HFF-Myc (cell line): ENCODE measurements around the gene VWC2L.

Experiments used
- DNase-seq: peaks from one replicate; pipeline ENCODE4 v3.0.0-alpha.2; 2011; ENCODE audit warnings: low read depth; ENCODE audit errors: extremely low read depth
- H3K4me3 ChIP-seq: replicated peaks from 2 replicates; pipeline ENCODE4 v1.5.1; 2011; ENCODE audit warnings: low read depth, mild to moderate bottlenecking, control low read depth, low read length
- CTCF ChIP-seq: IDR thresholded peaks from 2 replicates; pipeline ENCODE4 v1.5.1; 2012; ENCODE audit warnings: mild to moderate bottlenecking, low read depth, low read length, control low read depth; ENCODE audit errors: missing control alignments

Gene VWC2L

GRCh38 chr2:214492608-214493007 lies 81.8 kb downstream of the VWC2L start:
- TF ChIP-seq CTCF = no peak
- DNase-seq = no peak

DNA sequence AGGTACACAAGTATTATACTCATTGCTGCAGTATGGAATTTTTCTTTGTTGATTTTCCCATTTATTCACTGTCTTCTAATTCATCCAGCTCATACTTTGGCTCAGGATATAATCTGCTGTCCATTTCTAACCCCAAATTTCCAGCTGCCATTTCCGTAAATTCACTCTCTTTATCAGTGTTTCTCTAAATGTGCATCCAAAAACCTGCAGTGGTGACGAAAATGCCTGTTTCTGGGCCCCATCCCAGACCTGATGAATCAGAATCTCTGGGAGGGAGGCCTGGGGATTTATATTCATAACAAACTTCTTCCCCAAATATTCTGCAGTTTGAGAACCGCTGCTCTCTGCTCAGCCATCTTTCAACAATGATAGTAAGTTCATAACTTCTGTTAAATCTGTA lies 86.6 kb downstream of the VWC2L start:
- no peak for TF ChIP-seq CTCF

More at GRCh38 chr2:214492608-214493007, 81.8 kb downstream of the VWC2L start:
- H3K4me3 ChIP-seq = no peak overlapping the region

GRCh38 chr2:214503568-214503967 lies 92.7 kb downstream of the VWC2L start:
- TF ChIP-seq CTCF = no peak
- H3K4me3 ChIP-seq = no peak overlapping the region

More for the DNA sequence above, 86.6 kb downstream of the VWC2L start:
- no peak overlapping the region for H3K4me3 ChIP-seq
- DNase-seq = no peak

DNA sequence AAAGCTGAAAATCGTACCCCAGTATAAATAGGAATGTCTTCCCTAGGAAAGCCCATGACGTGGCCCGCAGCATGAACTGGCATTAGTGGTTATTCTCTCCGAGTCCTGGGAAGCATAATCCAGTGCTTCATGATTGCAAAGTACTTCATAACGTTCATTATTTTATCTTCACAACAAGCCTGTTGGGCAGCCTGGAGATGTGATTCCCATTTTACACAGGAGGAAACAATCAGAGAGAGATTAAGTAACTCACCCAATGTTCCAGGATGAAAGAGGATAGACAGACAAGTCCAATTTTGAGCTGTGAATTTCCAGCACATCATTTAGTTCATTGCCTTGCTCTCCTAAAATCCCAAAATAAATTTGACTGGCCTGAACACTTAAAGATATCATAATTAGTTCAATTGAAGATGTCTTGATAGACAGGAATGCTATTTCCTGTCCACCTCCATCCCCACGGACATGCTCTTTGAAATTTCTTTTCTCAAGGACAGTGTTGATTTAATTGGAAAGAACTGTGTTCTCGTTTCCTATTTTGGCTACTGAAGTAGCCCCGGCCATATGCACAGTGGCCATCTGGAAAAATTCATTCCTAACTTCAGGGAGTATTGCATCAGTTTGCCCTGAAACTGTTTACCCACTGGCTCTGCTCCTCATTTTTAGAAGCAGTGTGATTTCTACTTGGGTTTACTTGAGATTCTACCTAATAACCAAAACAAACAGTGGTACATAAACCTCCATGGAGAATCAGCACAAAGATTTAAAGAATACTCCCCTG lies 93.9 kb downstream of the VWC2L start:
- TF ChIP-seq CTCF = no peak
- H3K4me3 ChIP-seq = no peak overlapping the region
- DNase-seq = no peak

More at GRCh38 chr2:214503568-214503967, 92.7 kb downstream of the VWC2L start:
- DNase-seq = no peak

- no peak for TF ChIP-seq CTCF
- no peak for DNase-seq
Measured at GRCh38 chr2:214507032-214507431, 96.2 kb downstream of the VWC2L start.

DNA sequence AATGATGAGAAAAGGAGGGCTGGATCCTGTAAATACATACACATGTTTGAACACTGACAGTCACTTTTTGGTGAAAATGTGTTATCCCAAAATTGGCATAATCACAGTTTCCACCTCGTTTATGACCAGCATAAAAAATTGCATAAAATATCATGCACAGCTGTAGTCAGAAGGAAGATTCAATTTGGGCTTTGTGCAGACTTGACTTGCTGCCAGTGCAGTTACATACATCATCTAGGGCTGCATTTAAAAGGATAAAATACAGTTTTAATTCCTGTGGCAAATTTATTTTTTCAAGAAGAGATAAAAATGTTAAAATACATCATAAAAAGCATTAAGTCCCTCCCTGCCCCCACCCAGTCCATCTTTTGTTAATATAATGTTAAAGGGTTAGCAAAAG lies 103.8 kb downstream of the VWC2L start:
- TF ChIP-seq CTCF = no peak
- no peak overlapping the region for H3K4me3 ChIP-seq
- DNase-seq = no peak

More at GRCh38 chr2:214507032-214507431, 96.2 kb downstream of the VWC2L start:
- no peak overlapping the region for H3K4me3 ChIP-seq
